OCI-LY3 (cell line): Measurements from ENCODE around the gene BTBD9.

Source experiments
- H2AFZ ChIP-seq: fragments of 200-600, 300-600 bp; shearing (Covaris generic); 2 replicates; pipeline ENCODE4 v1.6.0; 2014; ENCODE audit warnings: antibody characterized with exemption, low read depth, low read length
- H3K27ac ChIP-seq: fragments of 200-600, 300-600 bp; sonication (generic); 2 replicates; pipeline ENCODE4 v1.5.1; 2014; ENCODE audit warnings: mild to moderate bottlenecking, low read length, moderate library complexity, mixed read lengths
- H3K27me3 ChIP-seq: fragments of 200-600, 300-600 bp; sonication (generic); 2 replicates; pipeline ENCODE4 v1.6.1; 2014; ENCODE audit warnings: low read depth, low read length, mixed read lengths
- H3K36me3 ChIP-seq: fragments of 200-600, 300-600 bp; sonication (generic); replicated peaks from 2 replicates; pipeline ENCODE3; 2014; ENCODE audit warnings: low read depth, low read length, mixed read lengths
- H3K4me1 ChIP-seq: fragments of 300-600, 200-600 bp; sonication (generic); 2 replicates; pipeline ENCODE4 v1.6.1; 2014; ENCODE audit warnings: low read length, mixed read lengths
- H3K4me2 ChIP-seq: fragments of 200-600, 300-600 bp; sonication (generic); 2 replicates; pipeline ENCODE4 v1.6.1; 2014; ENCODE audit warnings: low read length, mixed read lengths
- H3K4me3 ChIP-seq: fragments of 300-600, 200-600 bp; sonication (generic); 2 replicates; pipeline ENCODE4 v1.5.1; 2014; ENCODE audit warnings: antibody characterized with exemption, mild to moderate bottlenecking, low read length, moderate library complexity
- H3K79me2 ChIP-seq: fragments of 300-600, 200-600 bp; shearing (Covaris generic); 2 replicates; pipeline ENCODE4 v1.6.1; 2014; ENCODE audit warnings: mild to moderate bottlenecking, low read length, mixed read lengths
- H3K9ac ChIP-seq: fragments of 300-600, 200-600 bp; shearing (Covaris generic); 2 replicates; pipeline ENCODE4 v1.6.0; 2014; ENCODE audit warnings: mild to moderate bottlenecking, low read length, moderate library complexity
- H3K9me3 ChIP-seq: fragments of 200-600, 300-600 bp; shearing (Covaris generic); 2 replicates; pipeline ENCODE4 v1.6.1; 2014; ENCODE audit warnings: low read length, mixed read lengths; ENCODE audit not compliant: insufficient read depth
- H4K20me1 ChIP-seq: fragments of 200-600, 300-600 bp; sonication (generic); 2 replicates; pipeline ENCODE4 v1.6.1; 2016; ENCODE audit warnings: low read length, mixed read lengths; ENCODE audit not compliant: insufficient read depth
- EZH2phosphoT487 ChIP-seq: fragments of 200-600 bp; shearing (Covaris generic); IDR thresholded peaks from 2 replicates; pipeline ENCODE4 v1.6.1; 2018; ENCODE audit warnings: antibody characterized with exemption, mixed run types, low read depth
- TF ChIP-seq, protein P1 (sequence below): fragments of 200-600, 300-600 bp; sonication (generic); IDR thresholded peaks from 2 replicates; pipeline ENCODE4 v1.5.1; 2014; ENCODE audit warnings: antibody characterized with exemption, low read length, low read depth

Gene BTBD9

DNA sequence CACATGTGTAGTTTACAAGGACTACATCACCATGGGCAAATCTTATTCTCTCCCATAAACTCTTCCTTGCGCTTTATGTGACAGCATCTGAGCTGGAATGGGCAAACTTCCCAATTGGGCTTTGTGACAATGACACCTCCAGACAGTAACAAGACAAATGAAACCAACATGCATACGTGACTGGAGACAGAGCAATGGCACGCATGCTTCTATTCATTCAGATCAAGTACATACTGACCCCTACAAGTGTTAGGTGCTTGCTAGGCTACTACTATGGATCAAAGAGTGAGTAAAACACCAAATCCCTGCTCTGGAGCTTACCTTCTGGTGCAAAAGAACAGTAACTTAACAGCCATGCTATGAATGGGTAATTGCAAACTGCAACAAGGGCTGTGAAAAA, 394.9 kb downstream of the BTBD9 start:
- Histone ChIP-seq H3K4me1 (peaks cover 4% of the 10 kb centered on the region), H3K9me3 (no peaks in the 10 kb centered on the region), H3K9ac (no peak overlapping the region), H3K4me2 (no peak overlapping the region), H3K36me3 (no peaks in the 10 kb centered on the region), H4K20me1 (no peaks in the 10 kb centered on the region), H3K4me3 (no peak overlapping the region), H2AFZ (no peak overlapping the region), H3K27me3 (no peaks in the 10 kb centered on the region), H3K27ac (no peak overlapping the region), H3K79me2 (no peaks in the 10 kb centered on the region)
- no peak for TF ChIP-seq EZH2phosphoT487
- TF ChIP-seq, protein P1, sequence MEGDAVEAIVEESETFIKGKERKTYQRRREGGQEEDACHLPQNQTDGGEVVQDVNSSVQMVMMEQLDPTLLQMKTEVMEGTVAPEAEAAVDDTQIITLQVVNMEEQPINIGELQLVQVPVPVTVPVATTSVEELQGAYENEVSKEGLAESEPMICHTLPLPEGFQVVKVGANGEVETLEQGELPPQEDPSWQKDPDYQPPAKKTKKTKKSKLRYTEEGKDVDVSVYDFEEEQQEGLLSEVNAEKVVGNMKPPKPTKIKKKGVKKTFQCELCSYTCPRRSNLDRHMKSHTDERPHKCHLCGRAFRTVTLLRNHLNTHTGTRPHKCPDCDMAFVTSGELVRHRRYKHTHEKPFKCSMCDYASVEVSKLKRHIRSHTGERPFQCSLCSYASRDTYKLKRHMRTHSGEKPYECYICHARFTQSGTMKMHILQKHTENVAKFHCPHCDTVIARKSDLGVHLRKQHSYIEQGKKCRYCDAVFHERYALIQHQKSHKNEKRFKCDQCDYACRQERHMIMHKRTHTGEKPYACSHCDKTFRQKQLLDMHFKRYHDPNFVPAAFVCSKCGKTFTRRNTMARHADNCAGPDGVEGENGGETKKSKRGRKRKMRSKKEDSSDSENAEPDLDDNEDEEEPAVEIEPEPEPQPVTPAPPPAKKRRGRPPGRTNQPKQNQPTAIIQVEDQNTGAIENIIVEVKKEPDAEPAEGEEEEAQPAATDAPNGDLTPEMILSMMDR, result no peak

DNA sequence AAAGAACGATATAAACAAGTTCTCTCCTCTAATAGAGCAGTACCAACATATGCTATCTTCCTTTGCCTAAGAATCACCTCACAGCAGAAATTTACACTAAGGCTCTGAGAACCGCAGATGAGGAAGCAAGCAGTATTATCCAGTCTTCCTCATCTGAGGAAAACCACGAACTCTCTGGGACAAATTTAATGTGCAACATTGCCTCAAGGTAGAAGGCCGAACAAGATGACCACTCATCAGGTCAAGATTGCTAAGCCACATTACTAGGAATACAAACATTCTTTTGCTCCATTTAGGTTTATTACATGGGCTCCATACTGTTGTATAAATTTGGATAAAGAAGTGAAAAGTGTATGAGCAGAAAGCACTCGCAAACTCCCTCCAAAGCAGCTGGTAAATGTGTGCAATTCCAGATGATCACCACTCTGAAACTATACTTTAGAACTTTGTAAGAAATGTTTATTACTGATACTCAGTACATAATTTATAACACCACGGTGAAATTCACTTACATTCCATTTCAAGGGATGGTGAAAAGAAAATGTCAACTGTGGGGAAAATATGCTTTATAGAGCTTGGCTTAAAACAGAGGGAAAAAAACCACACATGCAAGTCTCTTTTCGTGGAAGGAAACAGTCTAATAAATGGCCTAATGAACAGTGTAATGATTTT, 398.4 kb downstream of the BTBD9 start:
- Histone ChIP-seq H4K20me1 (no peaks in the 10 kb centered on the region), H3K9ac (no peak overlapping the region), H3K9me3 (no peaks in the 10 kb centered on the region), H2AFZ (no peak overlapping the region), H3K4me1 (peaks cover 23% of the 10 kb centered on the region), H3K36me3 (no peaks in the 10 kb centered on the region), H3K27me3 (no peaks in the 10 kb centered on the region), H3K4me3 (no peak overlapping the region), H3K4me2 (no peak overlapping the region), H3K79me2 (no peaks in the 10 kb centered on the region), H3K27ac (no peak overlapping the region)
- TF ChIP-seq, protein P1, result no peak

DNA sequence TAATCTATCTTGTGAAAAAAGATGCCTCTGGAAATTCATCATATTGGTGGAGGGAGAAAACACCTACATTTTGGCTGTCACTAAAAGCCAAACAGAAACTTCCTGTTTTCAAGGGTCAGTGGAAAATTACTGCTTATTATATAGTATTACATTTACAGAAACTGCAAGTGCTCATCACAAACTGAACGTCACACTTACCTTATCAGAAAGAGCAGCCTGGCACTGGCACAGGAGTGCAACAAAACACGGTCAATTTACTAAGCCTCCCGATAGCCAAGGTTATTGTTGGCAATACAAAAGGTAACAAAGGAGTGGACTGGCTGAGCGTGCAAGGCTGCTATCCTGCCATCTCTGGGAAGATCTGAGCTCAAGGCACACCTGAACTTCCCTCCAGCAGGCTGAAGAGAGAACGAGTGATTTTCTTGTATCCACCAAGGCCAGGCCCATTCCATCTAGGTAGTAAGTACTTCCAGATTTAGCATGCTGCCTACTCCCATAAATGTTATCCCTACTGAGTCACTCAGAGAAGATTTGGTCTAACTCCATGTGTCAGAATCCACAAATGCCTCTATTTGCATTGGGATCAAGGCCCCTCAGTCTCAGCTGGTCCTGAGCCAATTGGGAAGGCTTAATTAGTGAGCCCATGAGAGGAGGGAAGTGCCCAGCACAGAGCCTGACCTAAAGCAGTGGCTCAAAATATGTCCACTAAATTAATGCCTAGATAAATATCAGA, 399.8 kb downstream of the BTBD9 start:
- H3K36me3 ChIP-seq, result no peaks in the 10 kb centered on the region
- no peaks in the 10 kb centered on the region for H3K27me3 ChIP-seq
- TF ChIP-seq EZH2phosphoT487, result no peak
- TF ChIP-seq, protein P1, result no peak
- H3K79me2 ChIP-seq, result no peaks in the 10 kb centered on the region
- H3K4me1 ChIP-seq, result peaks cover 37% of the 10 kb centered on the region
- peak overlapping the region; percentile 31 for H3K4me2 ChIP-seq
- no peak overlapping the region for H3K27ac ChIP-seq
- H2AFZ ChIP-seq, result peak overlapping the region; percentile 6; the same call in 1 of the 2 replicates
- H3K9me3 ChIP-seq, result no peaks in the 10 kb centered on the region
- no peak overlapping the region for H3K4me3 ChIP-seq
- no peak overlapping the region for H3K9ac ChIP-seq
- H4K20me1 ChIP-seq, result no peaks in the 10 kb centered on the region

DNA sequence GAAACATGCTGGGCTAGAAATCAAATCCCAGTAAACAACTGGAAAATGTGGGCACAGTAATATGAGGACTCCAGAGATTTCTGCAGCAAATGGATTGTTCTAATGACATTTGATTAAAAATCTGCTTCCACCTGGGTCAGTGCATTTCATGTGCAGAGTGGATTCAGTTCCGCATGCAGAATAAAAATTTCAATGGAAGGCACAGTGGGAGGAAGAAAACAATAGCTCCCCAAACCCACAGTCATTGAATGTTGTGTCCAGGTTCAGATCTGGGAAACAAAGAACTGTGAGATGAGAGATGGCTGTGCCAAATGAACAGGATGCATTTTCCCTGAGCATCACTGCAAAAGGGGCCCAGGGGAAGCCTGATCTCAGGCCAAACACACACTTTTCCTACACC, 403.1 kb downstream of the BTBD9 start:
- H3K27ac ChIP-seq, result no peak overlapping the region
- H3K4me2 ChIP-seq, result peak overlapping the region; percentile 75
- H3K36me3 ChIP-seq, result no peaks in the 10 kb centered on the region
- H4K20me1 ChIP-seq, result no peaks in the 10 kb centered on the region
- no peaks in the 10 kb centered on the region for H3K27me3 ChIP-seq
- H3K79me2 ChIP-seq, result no peaks in the 10 kb centered on the region
- H2AFZ ChIP-seq, result no peak overlapping the region
- H3K9me3 ChIP-seq, result no peaks in the 10 kb centered on the region
- peaks cover 60% of the 10 kb centered on the region for H3K4me1 ChIP-seq
- TF ChIP-seq EZH2phosphoT487, result no peak
- TF ChIP-seq, protein P1, result no peak
- H3K9ac ChIP-seq, result no peak overlapping the region
- H3K4me3 ChIP-seq, result no peak overlapping the region
